NCI-H748 treated with DMSO at 0.1 percent for 48 hours (cell line): ENCODE results near the gene EXOC3L4.
A peak's percentile ranks its signal among the peaks of the same experiment; 100 is the strongest.

Experiments used
- DNase-seq: peaks from one replicate; lab custom pipeline; 2025; lab: John Stamatoyannopoulos, UW

Gene EXOC3L4

GRCh38 chr14:103091041-103091882 is 3.3 kb upstream of the EXOC3L4 start:
- no peak for DNase-seq

DNA sequence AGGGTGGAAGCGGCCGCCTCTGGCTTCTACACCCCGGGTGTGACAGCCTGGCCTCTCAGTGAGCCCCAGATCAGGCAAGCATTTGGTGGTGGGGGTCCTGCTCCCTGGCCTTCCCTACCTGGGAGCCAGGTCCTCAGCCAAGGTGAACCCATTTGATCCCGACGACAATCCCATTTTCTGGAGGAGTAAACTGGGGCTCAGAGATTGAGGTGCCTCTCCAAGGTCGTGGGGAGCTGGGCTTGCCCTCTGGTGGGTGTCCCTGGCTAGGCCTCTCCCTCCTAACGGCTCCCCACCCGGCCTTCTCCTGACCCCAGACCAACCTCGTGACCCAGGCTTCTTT is 2.7 kb upstream of the EXOC3L4 start:
- no peak for DNase-seq

- no peak for DNase-seq
These were observed 594 bp upstream of the EXOC3L4 start for GRCh38 chr14:103093856-103094405.

GRCh38 chr14:103095210-103095778 is 769 bp downstream of the EXOC3L4 start:
- DNase-seq, result no peak

GRCh38 chr14:103096387-103096786 is 1.9 kb downstream of the EXOC3L4 start:
- no peak for DNase-seq

DNA sequence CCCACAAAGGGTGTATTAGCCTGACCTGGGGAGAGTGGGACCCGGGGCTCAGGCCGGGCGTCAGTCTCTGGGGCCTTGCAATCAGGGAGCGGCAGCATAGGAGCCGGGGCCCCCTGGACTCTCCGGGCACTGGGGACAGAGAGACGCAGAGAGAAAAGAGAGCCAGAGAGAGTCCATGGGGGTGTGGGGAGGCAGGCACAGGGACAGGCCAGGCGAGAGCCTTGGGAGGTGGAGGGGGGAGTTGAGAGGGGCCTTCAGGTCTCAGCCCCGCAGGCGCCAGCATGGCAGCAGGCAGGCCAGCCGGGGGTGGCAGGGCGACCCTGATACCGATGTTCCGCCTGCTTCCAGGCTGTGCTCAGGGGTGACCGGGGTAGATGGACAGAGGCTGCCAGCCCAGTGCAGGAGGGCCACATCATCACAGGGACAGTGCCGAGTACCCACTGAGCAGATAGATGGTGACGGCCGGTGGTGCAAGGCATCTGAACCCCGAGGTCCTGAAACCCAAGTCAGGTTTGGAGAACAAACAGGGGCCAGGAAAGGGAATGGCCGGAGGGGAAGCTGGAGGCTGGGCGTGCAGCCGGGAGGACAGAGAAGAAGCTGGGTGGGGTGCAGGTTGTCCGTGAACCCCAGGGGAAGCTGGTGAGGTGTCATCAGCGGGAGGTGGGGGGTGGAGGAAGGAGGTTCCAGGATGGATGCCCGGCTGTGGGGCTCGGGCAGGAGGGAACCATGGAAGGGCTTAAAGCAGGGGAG is 2.9 kb downstream of the EXOC3L4 start:
- DNase-seq, result no peak

DNA sequence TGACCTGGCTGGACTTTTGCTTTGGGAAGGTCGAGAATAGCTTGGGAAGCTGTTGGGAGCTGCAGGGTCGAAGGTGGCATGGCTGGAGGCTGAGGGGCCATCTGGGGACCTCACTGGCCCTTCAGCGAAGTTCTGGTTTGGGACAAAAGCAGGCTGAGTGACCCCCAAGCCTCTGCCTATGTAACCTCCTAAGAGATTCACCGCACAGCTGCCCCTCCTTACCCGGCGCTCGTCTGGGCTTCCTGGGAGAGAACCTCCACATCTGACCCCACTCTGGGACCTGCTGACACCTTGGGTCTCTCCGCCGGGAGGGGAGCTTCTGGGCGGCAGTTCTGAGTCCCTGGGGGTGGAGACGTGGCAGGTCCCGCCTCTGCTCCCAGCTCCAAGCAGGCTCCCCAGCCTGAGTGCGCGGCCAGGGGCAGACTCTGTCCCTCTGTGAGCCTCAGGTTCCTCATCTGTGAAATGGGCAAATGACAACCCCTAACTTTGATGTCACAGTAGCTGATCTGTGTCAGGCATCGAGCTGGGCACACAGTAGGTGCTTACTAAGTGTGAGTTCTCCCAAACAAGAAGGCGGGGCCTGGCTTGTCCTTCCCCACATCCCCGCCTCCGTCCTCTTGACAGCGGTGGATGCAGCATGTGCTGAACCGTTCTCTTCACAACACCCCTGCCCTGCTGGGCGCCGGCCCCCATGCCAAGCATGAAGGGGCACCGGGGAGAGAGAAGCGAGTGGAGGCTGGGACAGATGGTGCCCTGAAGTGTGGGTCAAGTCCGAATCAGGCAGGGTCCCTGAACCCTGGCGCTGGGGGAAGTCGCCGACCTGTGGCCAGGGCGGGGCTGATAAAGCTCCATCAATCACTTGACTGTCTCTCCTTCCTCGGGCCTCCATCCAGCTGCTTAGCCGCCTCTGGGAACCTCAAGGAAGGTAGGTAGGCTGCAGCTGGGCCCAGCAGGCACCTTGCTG is 3.8 kb downstream of the EXOC3L4 start:
- no peak for DNase-seq

- no peak for DNase-seq
These were observed 4.7 kb downstream of the EXOC3L4 start for GRCh38 chr14:103099081-103099732.

- no peak for DNase-seq
These were observed 5.3 kb downstream of the EXOC3L4 start for GRCh38 chr14:103099733-103100280.

DNA sequence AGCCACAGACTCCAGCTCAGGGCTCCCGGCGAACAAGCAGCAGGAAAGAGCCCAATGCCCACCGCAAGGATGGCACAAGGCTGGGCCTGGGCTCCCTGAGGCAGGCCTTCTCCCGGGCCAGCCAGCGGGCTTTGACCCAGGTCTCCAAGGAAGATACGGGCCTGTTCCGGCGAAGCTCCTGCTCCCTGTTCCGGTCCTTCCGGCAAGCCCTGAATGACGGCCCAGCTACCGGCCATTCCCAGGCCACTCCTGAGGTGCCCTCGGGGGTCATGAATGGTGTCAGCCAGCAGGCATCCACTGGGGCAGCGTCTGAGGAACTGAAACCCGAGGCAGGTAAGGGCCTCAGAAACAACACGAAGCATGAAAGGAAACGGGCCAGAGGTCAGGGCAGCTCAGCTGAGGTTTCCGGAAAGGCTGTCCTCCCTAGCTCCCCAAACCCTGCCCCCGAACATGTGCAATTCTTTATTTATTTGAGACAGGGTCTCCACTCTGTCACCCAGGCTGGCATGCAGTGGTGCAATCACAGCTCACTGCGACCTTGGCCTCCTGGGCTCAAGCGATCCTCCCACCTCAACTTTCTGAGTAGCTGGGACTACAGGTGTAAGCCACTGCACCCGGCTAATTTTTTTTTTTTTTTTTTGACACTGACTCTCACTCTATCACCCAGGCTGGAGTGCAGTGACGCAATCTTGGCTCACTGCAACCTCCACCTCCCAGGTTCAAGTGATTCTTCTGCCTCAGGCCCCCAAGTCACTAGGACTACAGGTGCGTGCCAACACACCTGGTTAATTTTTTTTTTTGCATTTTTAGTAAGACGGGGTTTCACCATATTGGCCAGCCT is 6.0 kb downstream of the EXOC3L4 start:
- DNase-seq, result no peak

DNA sequence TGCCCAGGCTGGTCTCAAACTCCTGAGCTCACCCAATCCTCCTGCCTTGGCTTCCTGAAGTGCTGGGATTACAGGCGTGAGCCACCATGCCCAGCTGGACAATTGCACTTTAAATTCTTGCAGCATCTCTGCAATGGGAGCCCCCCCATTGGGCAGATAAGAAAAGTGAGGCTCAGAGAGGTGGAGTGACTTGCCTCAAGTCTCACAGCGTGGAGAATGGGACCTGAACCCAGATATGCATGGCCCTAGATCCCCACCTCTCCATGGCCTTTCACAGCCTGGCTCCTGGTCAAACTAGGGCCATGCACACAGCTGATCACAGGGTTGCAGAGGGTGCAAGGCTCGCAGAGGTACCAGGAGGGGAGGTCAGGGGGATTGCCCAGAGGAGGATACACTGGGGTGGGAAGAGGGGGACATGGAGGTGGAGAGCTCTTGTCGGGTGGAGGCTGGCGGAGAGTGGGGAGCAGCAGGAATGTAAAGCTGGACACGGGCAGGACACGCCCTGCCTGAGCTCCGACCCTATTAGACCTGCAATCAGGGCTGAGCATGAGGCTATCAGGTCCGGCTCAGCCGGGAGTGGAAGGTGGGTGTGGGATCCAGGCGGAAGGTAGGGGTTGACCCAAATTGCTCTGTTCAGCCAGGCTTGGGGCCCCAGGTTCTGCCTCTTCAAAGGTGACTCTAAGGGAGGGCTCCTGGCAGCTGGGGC is 6.9 kb downstream of the EXOC3L4 start:
- no peak for DNase-seq

DNA sequence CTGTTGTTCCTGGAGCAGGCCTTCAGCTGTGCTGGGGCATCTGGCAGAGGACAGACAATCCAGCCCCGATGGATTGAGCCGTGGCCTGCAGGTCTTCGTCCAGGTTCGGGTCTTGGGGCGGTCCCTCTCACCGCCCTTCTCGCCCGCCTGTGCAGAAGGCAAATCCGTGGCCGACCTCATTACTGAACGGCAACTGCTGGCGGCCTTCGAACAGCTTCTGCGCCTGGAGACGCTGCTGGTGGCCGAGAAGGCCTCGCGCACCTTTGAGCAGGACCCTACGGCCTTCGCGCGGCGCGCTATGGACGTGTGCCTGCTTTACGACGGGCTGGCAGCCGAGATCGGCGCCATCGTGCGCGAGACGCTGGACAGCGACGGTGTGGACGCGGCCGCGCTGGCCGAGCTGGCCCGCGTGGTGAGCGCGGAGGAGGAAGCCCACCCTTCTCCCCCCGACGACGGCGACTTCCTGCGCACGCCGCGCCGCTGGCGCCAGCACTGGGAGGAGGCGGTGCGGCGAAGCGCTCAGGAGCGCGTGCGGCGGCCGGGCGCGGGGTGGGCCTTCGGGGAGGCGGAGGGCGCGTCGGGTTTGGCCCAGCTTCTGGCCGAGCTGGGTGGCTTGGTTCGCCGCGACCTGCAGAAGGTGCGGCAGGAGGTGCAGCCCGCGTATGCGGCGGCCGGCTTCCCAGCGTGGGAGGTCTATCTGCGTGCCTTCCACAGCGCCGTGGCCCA is 7.6 kb downstream of the EXOC3L4 start:
- DNase-seq, result no peak

DNA sequence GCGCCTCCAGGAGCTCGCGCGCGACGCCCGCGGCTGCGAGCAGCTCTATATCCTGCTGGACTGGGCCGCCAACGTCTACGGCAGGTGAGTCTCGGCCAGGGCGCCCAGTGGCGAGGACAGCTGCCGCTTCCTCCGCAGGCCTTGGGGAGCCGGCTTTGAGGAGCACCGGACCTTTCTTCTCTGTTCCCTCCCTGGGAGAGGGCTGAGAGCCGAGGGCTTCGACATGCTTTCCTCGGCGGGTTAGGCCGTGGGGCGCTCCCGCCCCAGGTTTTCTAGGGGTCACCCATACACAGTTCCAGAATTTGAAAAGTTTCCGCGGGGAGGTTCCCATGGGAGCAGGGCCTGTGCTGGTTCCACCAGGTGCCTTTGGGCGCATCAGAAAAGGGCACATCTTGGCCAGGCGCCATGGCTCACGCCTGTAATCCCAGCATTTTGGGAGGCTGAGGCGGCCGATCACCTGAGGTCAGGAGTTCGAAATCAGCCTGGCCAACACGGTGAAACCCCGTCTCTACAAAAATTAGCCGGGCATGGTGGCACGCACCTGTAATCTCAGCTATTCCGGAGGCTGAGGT is 8.2 kb downstream of the EXOC3L4 start:
- no peak for DNase-seq

GRCh38 chr14:103103461-103104388 is 9.2 kb downstream of the EXOC3L4 start:
- peak; percentile 56 for DNase-seq

DNA sequence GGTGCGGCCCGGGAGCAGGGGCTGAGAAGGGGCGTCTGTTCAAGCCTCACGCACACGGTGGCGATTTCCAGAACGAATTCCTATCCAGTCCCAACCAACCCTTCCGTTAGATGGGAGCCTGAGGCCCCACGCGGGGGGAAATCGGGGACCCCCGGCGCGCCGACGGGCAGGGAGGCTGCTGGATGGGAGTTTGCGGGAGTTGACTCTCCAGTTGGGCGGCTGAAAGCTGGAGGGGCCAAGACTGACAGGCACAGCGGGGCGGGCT is 9.8 kb downstream of the EXOC3L4 start:
- DNase-seq, result no peak

DNA sequence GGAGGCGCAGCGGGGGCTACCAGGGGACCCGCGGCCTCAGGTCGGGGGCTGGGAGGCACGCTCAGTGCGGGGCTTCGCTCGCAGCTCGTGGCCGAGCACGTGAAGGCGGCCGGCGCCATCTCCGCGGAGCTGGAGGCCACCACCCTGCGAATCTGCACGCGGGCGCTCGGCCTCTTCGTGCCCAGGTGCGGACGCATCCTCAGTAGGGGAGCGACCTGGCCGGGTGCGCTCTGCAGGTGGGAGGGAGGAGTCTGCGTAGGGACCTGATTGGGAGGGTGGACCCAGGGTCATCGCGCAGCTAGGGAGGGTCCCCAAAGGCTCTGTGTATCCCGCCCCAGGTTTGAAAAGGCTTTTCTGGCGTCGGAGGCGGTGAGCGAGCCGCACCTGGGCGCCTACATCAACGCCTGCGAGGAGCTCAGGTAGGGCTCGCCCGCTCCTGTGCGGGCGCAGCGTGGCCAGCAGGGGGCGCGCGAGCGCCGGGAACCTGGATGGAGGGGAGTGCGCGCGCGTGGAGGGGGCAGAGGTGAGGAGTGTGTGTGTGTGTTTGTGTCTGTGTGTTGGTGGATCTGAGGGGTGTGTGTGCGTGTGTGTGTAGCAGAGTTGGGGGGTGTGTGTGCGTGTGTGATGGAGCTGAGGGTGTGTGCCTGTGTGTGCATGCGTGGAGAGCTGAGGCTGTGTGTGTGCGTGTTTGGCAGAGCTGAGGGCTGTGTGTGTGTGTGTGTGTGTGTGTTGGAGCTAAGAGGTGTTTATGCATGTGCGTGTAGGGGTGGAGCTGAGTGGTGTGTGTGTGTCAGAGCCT is 10.3 kb downstream of the EXOC3L4 start:
- peak; percentile 69 for DNase-seq
